Measurements from ENCODE around the gene CHD2. TPM values are rescaled to one million over a fixed set of nuclear protein-coding genes. Genes with fewer than 3 reads are reported as not detected.

CHD2 gene
- total RNA-seq, 1 experiment from 2014 or later, result 85.0 TPM

- peak overlapping the region; percentile 51 for H3K4me3 ChIP-seq (ENCODE audit: low read depth, low read length)
- BruUV-seq (replicated peaks), result TSS peak; percentile 50
- Mint-ChIP-seq H3K9me3 (ENCODE audit: unreplicated experiment) (peaks cover 11% of the 10 kb centered on the region), H3K27me3 (ENCODE audit: insufficient read depth, unreplicated experiment) (no peaks in the 10 kb centered on the region), H3K4me3 (ENCODE audit: unreplicated experiment) (peak overlapping the region; percentile 86), H3K4me1 (ENCODE audit: low read depth, unreplicated experiment) (peaks cover 32% of the 10 kb centered on the region), H3K36me3 (ENCODE audit: insufficient read depth, unreplicated experiment) (peaks cover 89% of the 10 kb centered on the region), H3K27ac (ENCODE audit: unreplicated experiment) (peak overlapping the region; percentile 97)
- no peak for TF ChIP-seq CTCF (IDR thresholded peaks at IDR 0.05; ENCODE audit: insufficient read depth in 1 of 2, low read depth in 1 of 2, low read length in 1 of 2, severe bottlenecking in 1 of 2, unreplicated experiment in 1 of 2)
- POLR2A ChIA-PET, result interaction anchor here (0.6 to 2.8 kb wide), 7 partner anchors 17 to 105 kb away, joined by 3 to 55 read pairs (median 10); no protein-coding TSS in a partner anchor
- DNase-seq, result no peak
- H3K36me3 ChIP-seq (ENCODE audit: control insufficient read depth, insufficient read depth, low read length), result no peaks in the 10 kb centered on the region; the same call in none of the 2 replicates
- CTCF ChIA-PET, result interaction anchor here (0.8 to 1.4 kb wide), 2 partner anchors 92 to 105 kb away, joined by 4 read pairs; no protein-coding TSS in a partner anchor
- no peaks in the 10 kb centered on the region for H3K9me3 ChIP-seq
- intact Hi-C loops (cut with micrococcal nuclease; ENCODE audit: unreplicated experiment), result loop anchor here (5.0 kb wide), 2 partner anchors 154 to 234 kb away; no protein-coding TSS in a partner anchor
- H3K27me3 ChIP-seq (replicated peaks; ENCODE audit: control insufficient read depth, insufficient read depth, low read length), result no peaks in the 10 kb centered on the region
- H3K4me1 ChIP-seq, result peaks cover 16% of the 10 kb centered on the region
Measured at GRCh38 chr15:92901072-92901761, 1.1 kb downstream of the CHD2 start.

- Histone ChIP-seq H3K4me1 (peaks cover 23% of the 10 kb centered on the region), H3K9me3 (no peaks in the 10 kb centered on the region), H3K27me3 (replicated peaks; ENCODE audit: control insufficient read depth, insufficient read depth, low read length) (no peaks in the 10 kb centered on the region), H3K4me3 (ENCODE audit: low read depth, low read length) (peak overlapping the region; percentile 51), H3K36me3 (ENCODE audit: control insufficient read depth, insufficient read depth, low read length) (no peaks in the 10 kb centered on the region; the same call in 1 of the 2 replicates)
- peaks cover 35% of the 10 kb centered on the region for H3K4me1 Mint-ChIP-seq (ENCODE audit: low read depth, unreplicated experiment)
- no peak for DNase-seq
- peaks cover 89% of the 10 kb centered on the region for H3K36me3 Mint-ChIP-seq (ENCODE audit: insufficient read depth, unreplicated experiment)
- TF ChIP-seq CTCF (IDR thresholded peaks at IDR 0.05; ENCODE audit: insufficient read depth in 1 of 2, low read depth in 1 of 2, low read length in 1 of 2, severe bottlenecking in 1 of 2, unreplicated experiment in 1 of 2), result no peak
- CTCF ChIA-PET, result interaction anchor here (1.4 kb wide), 1 partner anchor 93 kb away, joined by 4 read pairs; no protein-coding TSS in a partner anchor
- POLR2A ChIA-PET, result interaction anchor here (2.8 kb wide), 1 partner anchor 20 kb away, joined by 55 read pairs; no protein-coding TSS in a partner anchor
- BruUV-seq (replicated peaks), result no TSS peak
- peak overlapping the region; percentile 86 for H3K4me3 Mint-ChIP-seq (ENCODE audit: unreplicated experiment)
- H3K9me3 Mint-ChIP-seq (ENCODE audit: unreplicated experiment), result peaks cover 11% of the 10 kb centered on the region
- no peaks in the 10 kb centered on the region for H3K27me3 Mint-ChIP-seq (ENCODE audit: insufficient read depth, unreplicated experiment)
- H3K27ac Mint-ChIP-seq (ENCODE audit: unreplicated experiment), result peak overlapping the region; percentile 97
- intact Hi-C loops (cut with micrococcal nuclease; ENCODE audit: unreplicated experiment), result loop anchor here (5.0 kb wide), 2 partner anchors 155 to 235 kb away; no protein-coding TSS in a partner anchor
Measured at GRCh38 chr15:92901995-92902394, 1.9 kb downstream of the CHD2 start.

GRCh38 chr15:92902737-92903593 is 2.8 kb downstream of the CHD2 start:
- Mint-ChIP-seq H3K36me3 (ENCODE audit: insufficient read depth, unreplicated experiment) (peaks cover 89% of the 10 kb centered on the region), H3K27ac (ENCODE audit: unreplicated experiment) (peak overlapping the region; percentile 99), H3K4me1 (ENCODE audit: low read depth, unreplicated experiment) (peaks cover 39% of the 10 kb centered on the region), H3K27me3 (ENCODE audit: insufficient read depth, unreplicated experiment) (no peaks in the 10 kb centered on the region), H3K9me3 (ENCODE audit: unreplicated experiment) (peaks cover 11% of the 10 kb centered on the region), H3K4me3 (ENCODE audit: unreplicated experiment) (peak overlapping the region; percentile 86)
- ChIA-PET POLR2A (interaction anchor here (1.0 to 2.2 kb wide), 3 partner anchors 21 to 107 kb away, joined by 3 to 43 read pairs (median 5); no protein-coding TSS in a partner anchor), CTCF (interaction anchor here (1.5 kb wide), 1 partner anchor 20 kb away, joined by 7 read pairs; no protein-coding TSS in a partner anchor)
- Histone ChIP-seq H3K36me3 (ENCODE audit: control insufficient read depth, insufficient read depth, low read length) (no peaks in the 10 kb centered on the region; the same call in 1 of the 2 replicates), H3K4me3 (ENCODE audit: low read depth, low read length) (peak overlapping the region; percentile 51), H3K9me3 (no peaks in the 10 kb centered on the region), H3K27me3 (replicated peaks; ENCODE audit: control insufficient read depth, insufficient read depth, low read length) (no peaks in the 10 kb centered on the region), H3K4me1 (peaks cover 32% of the 10 kb centered on the region)
- intact Hi-C loops (cut with micrococcal nuclease; ENCODE audit: unreplicated experiment), result loop anchor here (5.0 kb wide), 2 partner anchors 156 to 236 kb away; no protein-coding TSS in a partner anchor
- BruUV-seq (replicated peaks), result no TSS peak
- TF ChIP-seq CTCF (IDR thresholded peaks at IDR 0.05; ENCODE audit: insufficient read depth in 1 of 2, low read depth in 1 of 2, low read length in 1 of 2, severe bottlenecking in 1 of 2, unreplicated experiment in 1 of 2), result no peak
- DNase-seq, result no peak

All from Caco-2 (cell line).